SH-SY5Y (cell line): ENCODE data around the gene CRTAC1.

Experiments used
- GATA2 ChIP-seq: IDR thresholded peaks from 2 replicates; pipeline ENCODE4 v1.6.1; 2011; ENCODE audit warnings: mild to moderate bottlenecking, low read depth, low read length
- GATA3 ChIP-seq: IDR thresholded peaks from 2 replicates; pipeline ENCODE4 v1.6.1; 2011; ENCODE audit warnings: low read depth, mild to moderate bottlenecking, low read length, moderate library complexity

DNA sequence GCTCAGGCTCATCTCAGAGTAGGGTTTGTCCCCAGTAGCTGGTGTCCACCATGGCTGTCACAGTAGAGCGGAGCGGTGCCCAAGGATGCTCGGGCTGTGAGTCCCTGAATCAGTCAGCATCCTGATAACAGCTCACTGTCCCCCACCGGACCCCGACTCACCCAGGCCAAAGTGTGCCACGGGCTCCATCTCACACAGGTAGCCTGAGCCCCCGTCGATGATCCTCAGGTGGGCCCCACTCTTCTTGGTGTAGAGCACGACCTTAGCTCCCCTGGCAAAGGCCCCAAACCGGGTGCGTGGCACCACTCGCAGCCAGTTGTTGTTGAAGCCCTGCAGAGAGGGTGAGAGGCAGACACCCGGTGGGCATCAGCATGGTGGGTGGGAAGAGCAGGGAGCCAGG is 135.3 kb downstream of the CRTAC1 start:
- no peak for TF ChIP-seq GATA2
- no peak for TF ChIP-seq GATA3
